Measurements from ENCODE around the gene TMOD2.
"Not testable (repeated sequence)": the region's sequence is repeated elsewhere in the genome, so short reads cannot be mapped to it uniquely, and the experiment has no call there.

Gene TMOD2

GRCh38 chr15:51775967-51776816 lies 24.8 kb downstream of the TMOD2 start:
- Mint-ChIP-seq H3K9me3 (no peaks in the 10 kb centered on the region), H3K36me3 (peaks cover 34% of the 10 kb centered on the region), H3K4me3 (no peak overlapping the region), H3K4me1 (peaks cover 7% of the 10 kb centered on the region), H3K27me3 (no peaks in the 10 kb centered on the region), H3K27ac (no peak overlapping the region)
- ATAC-seq, result peak; percentile 76

- Mint-ChIP-seq H3K4me3 (no peak overlapping the region), H3K27me3 (no peaks in the 10 kb centered on the region), H3K36me3 (peaks cover 39% of the 10 kb centered on the region), H3K27ac (no peak overlapping the region), H3K4me1 (peaks cover 7% of the 10 kb centered on the region), H3K9me3 (no peaks in the 10 kb centered on the region)
- peak; percentile 77 for ATAC-seq
Measured at GRCh38 chr15:51776952-51777569, 25.7 kb downstream of the TMOD2 start.

DNA sequence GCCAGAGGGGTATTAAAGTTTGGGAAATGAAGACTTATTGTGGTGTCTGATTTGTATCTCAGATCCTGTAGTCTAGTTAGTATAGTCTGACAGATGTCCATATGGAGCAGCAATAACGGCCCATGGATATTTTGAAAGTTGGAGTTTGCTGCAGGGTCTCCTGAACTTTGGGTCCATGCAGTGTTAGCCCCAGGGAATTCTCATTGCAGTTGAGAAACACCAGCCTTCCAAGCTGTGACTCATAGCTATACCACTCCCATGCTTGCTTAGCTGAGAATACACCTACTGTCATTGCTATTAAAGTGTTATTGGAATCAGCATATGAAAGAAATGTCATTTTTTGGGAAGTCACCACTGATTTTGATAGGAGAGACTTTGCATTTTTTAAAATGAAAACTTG lies 29.2 kb downstream of the TMOD2 start:
- Mint-ChIP-seq H3K4me1 (peaks cover 7% of the 10 kb centered on the region), H3K27me3 (no peaks in the 10 kb centered on the region), H3K9me3 (no peaks in the 10 kb centered on the region), H3K4me3 (no peak overlapping the region), H3K27ac (no peak overlapping the region), H3K36me3 (peaks cover 41% of the 10 kb centered on the region)
- no peak for ATAC-seq

DNA sequence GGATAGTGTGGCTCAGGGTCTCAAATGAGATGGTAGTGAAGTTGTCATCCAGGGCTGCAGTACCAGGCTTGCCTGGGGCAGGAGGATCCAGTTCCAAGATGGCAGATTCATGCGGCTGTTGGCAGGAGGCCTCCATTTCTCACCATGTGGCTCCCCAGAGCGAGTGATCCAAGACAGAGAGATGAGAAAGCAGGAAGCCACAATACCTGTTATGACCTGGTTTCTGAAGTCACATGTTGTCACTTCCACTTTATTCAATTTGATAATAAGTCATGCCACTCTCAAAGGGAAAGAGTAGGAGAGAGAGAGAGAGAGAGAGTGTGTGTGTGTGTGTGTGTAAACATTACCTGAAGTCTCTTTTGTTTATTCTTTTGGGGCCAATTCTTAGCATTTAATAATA lies 30.1 kb downstream of the TMOD2 start:
- Mint-ChIP-seq H3K27ac (no peak overlapping the region), H3K36me3 (peaks cover 45% of the 10 kb centered on the region), H3K27me3 (no peaks in the 10 kb centered on the region), H3K4me3 (no peak overlapping the region), H3K4me1 (peaks cover under 1% of the 10 kb centered on the region), H3K9me3 (no peaks in the 10 kb centered on the region)
- no peak for ATAC-seq

- Mint-ChIP-seq H3K36me3 (peaks cover 50% of the 10 kb centered on the region), H3K4me3 (no peak overlapping the region), H3K27me3 (no peaks in the 10 kb centered on the region), H3K9me3 (no peaks in the 10 kb centered on the region), H3K4me1 (no peaks in the 10 kb centered on the region), H3K27ac (no peak overlapping the region)
- ATAC-seq, result no peak
Measured at GRCh38 chr15:51782357-51782896, 31.0 kb downstream of the TMOD2 start.

- Mint-ChIP-seq H3K4me3 (no peak overlapping the region), H3K27ac (no peak overlapping the region), H3K9me3 (no peaks in the 10 kb centered on the region), H3K36me3 (peaks cover 60% of the 10 kb centered on the region), H3K4me1 (no peaks in the 10 kb centered on the region), H3K27me3 (no peaks in the 10 kb centered on the region)
- ATAC-seq, result no peak
Measured at GRCh38 chr15:51783967-51784366, 32.6 kb downstream of the TMOD2 start.

- H3K27ac Mint-ChIP-seq, H3K4me3 Mint-ChIP-seq, H3K9me3 Mint-ChIP-seq, H3K4me1 Mint-ChIP-seq, H3K27me3 Mint-ChIP-seq, ATAC-seq: not testable (repeated sequence)
- H3K36me3 Mint-ChIP-seq, result peaks cover 40% of the 10 kb centered on the region
Measured at GRCh38 chr15:51787130-51787529, 35.7 kb downstream of the TMOD2 start.

DNA sequence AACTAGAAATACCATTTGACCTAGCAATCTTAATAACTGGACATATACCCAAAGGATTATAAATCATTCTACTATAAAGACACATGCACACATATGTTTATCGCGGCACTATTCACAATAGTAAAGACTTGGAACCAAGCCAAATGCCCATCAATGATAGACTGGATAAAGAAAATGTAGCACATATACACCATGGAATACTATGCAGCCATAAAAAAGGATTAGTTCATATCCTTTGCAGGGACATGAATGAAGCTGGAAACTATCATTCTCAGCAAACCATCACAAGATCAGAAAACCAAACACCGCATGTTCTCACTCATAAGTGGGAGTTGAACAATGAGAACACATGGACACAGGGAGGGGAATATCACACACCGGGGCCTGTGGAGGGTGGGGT lies 41.1 kb downstream of the TMOD2 start:
- not testable (repeated sequence) for H3K27me3 Mint-ChIP-seq, H3K27ac Mint-ChIP-seq, H3K4me3 Mint-ChIP-seq, H3K9me3 Mint-ChIP-seq, ATAC-seq, H3K4me1 Mint-ChIP-seq
- peaks cover 22% of the 10 kb centered on the region for H3K36me3 Mint-ChIP-seq

GRCh38 chr15:51793521-51794305 lies 42.3 kb downstream of the TMOD2 start:
- no peak overlapping the region for H3K27ac Mint-ChIP-seq
- H3K4me1 Mint-ChIP-seq, result no peaks in the 10 kb centered on the region

DNA sequence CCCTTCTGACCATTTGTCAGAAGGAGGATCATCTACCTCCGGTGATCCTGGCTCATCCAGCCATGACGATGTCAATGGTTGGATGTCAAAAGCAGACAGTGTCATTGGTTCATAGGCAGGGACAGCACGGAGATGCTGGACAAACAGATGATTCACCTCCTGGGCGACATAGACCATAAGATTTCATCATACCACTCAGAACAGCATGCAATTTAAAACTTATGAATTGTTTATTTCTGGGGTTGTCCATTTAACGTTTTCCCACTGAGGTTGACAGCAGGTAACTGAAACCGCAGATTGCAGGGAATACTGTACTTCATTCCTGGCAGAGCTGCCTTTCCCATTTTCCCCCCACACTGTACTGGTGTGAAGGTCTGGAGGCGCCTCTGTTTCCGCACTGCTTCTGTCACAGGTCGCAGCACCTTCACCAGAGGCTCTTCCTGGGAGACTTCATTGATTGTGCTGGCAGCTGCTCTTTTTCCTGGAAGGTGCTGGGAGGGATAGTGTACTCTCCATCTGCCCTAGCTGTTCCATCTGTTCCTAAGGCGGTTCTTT lies 45.5 kb downstream of the TMOD2 start:
- Mint-ChIP-seq H3K27me3 (no peaks in the 10 kb centered on the region), H3K9me3 (no peaks in the 10 kb centered on the region), H3K4me3 (no peak overlapping the region), H3K36me3 (peaks cover 44% of the 10 kb centered on the region), H3K4me1 (peaks cover 14% of the 10 kb centered on the region), H3K27ac (no peak overlapping the region)
- ATAC-seq, result no peak

More at GRCh38 chr15:51793521-51794305, 42.3 kb downstream of the TMOD2 start:
- no peaks in the 10 kb centered on the region for H3K27me3 Mint-ChIP-seq
- H3K36me3 Mint-ChIP-seq, result peaks cover 22% of the 10 kb centered on the region
- no peak overlapping the region for H3K4me3 Mint-ChIP-seq
- peaks cover 4% of the 10 kb centered on the region for H3K9me3 Mint-ChIP-seq
- ATAC-seq, result no peak

- no peaks in the 10 kb centered on the region for H3K27me3 Mint-ChIP-seq
- ATAC-seq, result no peak
- no peaks in the 10 kb centered on the region for H3K9me3 Mint-ChIP-seq
- H3K27ac Mint-ChIP-seq, result no peak overlapping the region
- peaks cover 14% of the 10 kb centered on the region for H3K4me1 Mint-ChIP-seq
- peaks cover 44% of the 10 kb centered on the region for H3K36me3 Mint-ChIP-seq
- H3K4me3 Mint-ChIP-seq, result no peak overlapping the region
Measured at GRCh38 chr15:51798281-51798680, 46.9 kb downstream of the TMOD2 start.

DNA sequence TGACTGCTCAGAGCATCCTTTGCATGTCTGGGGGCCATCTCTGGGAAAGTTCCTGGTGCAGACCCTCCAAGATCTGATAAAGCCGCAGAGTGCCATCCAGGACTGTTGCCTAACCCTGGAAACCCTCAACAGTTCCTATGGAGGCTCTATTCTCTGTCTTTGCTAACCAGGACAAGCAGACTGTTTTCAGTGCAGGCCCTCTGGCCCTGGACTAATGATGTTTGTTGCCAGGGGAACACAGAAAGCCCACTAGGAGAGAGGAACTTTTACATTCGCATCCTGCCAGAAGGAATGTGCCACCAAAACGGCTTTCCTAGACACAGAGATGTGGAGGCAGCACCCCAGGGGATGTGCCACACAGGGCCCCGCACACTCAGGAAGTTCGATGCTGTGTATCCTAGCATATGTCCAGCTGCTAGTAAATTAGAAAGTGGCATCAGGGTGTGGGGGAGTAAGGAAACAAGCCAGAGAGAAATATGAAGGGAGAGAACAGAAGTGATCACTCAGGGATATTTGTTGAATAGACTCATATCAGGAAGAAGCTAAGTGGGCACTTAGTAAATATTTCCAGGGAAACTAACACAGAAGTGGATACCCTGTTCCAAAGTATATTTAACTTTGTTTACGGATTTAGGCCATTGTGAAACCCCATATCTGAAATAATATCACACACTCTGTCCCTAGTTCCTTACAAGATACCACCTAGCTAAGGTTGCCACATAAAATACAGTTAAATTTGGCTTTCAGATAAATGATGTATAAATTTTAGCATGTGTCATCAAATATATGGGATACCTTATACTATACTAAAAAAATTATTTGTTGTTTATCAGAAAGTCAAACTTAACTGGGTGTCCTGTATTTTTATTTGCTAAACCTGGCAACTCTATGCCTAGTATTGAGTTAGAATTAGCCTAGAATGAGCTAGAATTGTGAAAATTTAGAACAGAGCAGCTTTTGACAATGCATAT lies 48.2 kb downstream of the TMOD2 start:
- peaks cover 50% of the 10 kb centered on the region for H3K36me3 Mint-ChIP-seq
- H3K4me1 Mint-ChIP-seq, result peaks cover 14% of the 10 kb centered on the region
- no peak overlapping the region for H3K4me3 Mint-ChIP-seq
- no peak overlapping the region for H3K27ac Mint-ChIP-seq
- no peaks in the 10 kb centered on the region for H3K27me3 Mint-ChIP-seq
- no peak for ATAC-seq
- H3K9me3 Mint-ChIP-seq, result no peaks in the 10 kb centered on the region

DNA sequence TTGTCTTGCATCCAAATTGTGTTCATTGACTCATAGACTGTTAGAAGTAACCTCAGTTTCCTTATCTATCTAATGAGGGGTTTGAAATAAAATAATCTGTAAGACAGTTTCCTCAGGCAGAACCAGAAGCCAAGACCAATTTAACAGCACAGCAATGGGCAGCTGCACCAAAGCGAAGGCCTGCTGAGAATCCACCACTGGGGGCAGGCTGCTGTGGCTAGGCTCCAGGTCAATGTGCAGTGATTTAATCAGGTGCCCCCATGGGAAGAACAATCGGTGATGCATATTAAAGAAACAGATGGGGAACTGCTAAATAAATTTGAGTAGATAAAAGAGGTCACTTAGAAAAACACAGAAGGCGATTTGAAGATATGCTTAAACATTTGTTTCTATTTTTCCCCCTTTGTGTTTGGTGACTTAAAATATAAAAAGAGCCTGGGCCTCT lies 50.0 kb downstream of the TMOD2 start:
- H3K4me1 Mint-ChIP-seq, result peaks cover 14% of the 10 kb centered on the region
- H3K27ac Mint-ChIP-seq, result no peak overlapping the region
- H3K9me3 Mint-ChIP-seq, result no peaks in the 10 kb centered on the region
- H3K4me3 Mint-ChIP-seq, result no peak overlapping the region
- peaks cover 48% of the 10 kb centered on the region for H3K36me3 Mint-ChIP-seq
- no peak for ATAC-seq
- H3K27me3 Mint-ChIP-seq, result no peaks in the 10 kb centered on the region

- H3K36me3 Mint-ChIP-seq, result peaks cover 60% of the 10 kb centered on the region
Measured at GRCh38 chr15:51802593-51802992, 51.2 kb downstream of the TMOD2 start.

More at GRCh38 chr15:51802593-51802992, 51.2 kb downstream of the TMOD2 start:
- no peak overlapping the region for H3K4me3 Mint-ChIP-seq
- H3K9me3 Mint-ChIP-seq, result no peaks in the 10 kb centered on the region
- no peaks in the 10 kb centered on the region for H3K27me3 Mint-ChIP-seq
- H3K4me1 Mint-ChIP-seq, result peaks cover 14% of the 10 kb centered on the region
- no peak overlapping the region for H3K27ac Mint-ChIP-seq
- ATAC-seq, result no peak
